Adrenal gland (tissue), 5 donors: ENCODE data around the gene RAB3B.
"Not testable (repeated sequence)": the region's sequence is repeated elsewhere in the genome, so short reads cannot be mapped to it uniquely, and the experiment has no call there.

Experiments used
- CTCF ChIP-seq, 6 experiments: fragments of 450-650 bp in 4 of 6; fragments of 200-600 bp in 2 of 6; sonication (generic) in 1 of 6; IDR thresholded peaks; 1 replicate in 5 of 6; 2 replicates in 1 of 6; pipeline versions ENCODE4 v1.5.1 to v1.8.0; 2016 to 2021; ENCODE audit warnings: antibody characterized with exemption in 6 of 6, mild to moderate bottlenecking in 2 of 6, moderate library complexity in 1 of 6
- POLR2A ChIP-seq, 2 donors: fragments of 450-650 bp; IDR thresholded peaks; one replicate each; pipeline ENCODE4 v1.6.1; 2017; ENCODE audit warnings: antibody characterized with exemption in 2 of 2, mild to moderate bottlenecking in 2 of 2, moderate library complexity in 1 of 2
- donor health status: DM: no; HTN: no; CAD: no.

- TF ChIP-seq POLR2A, CTCF (IDR thresholded peaks at IDR 0.05): not testable (repeated sequence)
Measured at GRCh38 chr1:52005548-52005947, 15.0 kb upstream of the RAB3B start.
